Stimulated activated CD4-positive, alpha-beta T cell treated with anti-CD3 and anti-CD28 coated beads, Interleukin-12 subunit alpha, Interleukin-12 subunit beta, amount 100 ng/mL, for 48 hours (primary cell): ENCODE measurements around the gene DAB1.

Source experiments
- DNase-seq, 3 donors: peaks; one replicate each; pipeline ENCODE4 v3.0.0-alpha.2; 2020; ENCODE audit warnings: low read depth in 2 of 3, low spot score in 1 of 3

Gene DAB1

DNA sequence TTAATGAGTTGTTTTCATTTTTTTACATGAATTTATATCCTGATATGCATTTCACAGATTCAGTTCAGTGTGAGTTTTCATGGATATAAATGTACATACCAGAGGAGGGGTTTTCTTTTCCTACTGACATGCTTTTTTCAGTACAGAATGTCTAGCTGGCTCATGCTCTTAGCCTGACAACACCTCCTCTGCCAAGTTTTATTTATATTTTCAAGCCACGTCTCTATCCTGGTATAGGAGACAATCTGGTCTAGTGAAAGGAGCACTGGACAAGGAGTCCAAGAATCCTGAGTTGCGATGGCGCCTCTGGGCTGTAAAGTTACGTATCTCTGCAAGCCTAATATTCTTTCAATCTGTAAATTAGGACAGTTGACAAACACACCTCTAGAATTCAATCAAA lies 4.9 kb downstream of the DAB1 start:
- no peak for DNase-seq

GRCh38 chr1:57411262-57411661 lies 12.6 kb downstream of the DAB1 start:
- no peak for DNase-seq

- no peak for DNase-seq
These were observed 13.4 kb downstream of the DAB1 start for GRCh38 chr1:57410508-57410907.

GRCh38 chr1:57407928-57408327 lies 15.9 kb downstream of the DAB1 start:
- no peak for DNase-seq

DNA sequence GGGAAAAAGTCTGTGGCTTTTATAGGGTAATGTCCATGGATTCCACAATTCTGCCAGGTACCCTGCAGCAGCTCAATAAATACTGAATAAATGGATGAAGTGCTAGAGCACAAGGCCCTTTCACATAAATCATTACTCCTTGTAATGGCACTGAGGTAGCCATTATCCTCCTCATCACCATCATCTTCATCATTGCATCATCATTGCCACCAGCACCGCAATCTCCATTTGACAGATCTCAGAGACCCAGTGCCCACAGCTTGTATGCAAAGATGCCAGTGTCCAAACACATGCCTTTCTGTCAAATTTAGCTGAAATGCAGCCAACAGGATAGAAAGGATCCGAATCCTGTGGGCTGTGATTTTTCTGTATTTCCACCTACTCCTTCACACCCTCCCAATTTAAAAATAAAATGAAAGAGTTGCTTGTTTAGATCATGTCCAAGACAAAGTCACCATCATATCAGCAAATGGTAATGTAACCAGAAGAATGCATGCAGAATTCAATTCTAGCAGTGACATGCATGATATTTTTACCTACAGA lies 17.4 kb downstream of the DAB1 start:
- no peak for DNase-seq

DNA sequence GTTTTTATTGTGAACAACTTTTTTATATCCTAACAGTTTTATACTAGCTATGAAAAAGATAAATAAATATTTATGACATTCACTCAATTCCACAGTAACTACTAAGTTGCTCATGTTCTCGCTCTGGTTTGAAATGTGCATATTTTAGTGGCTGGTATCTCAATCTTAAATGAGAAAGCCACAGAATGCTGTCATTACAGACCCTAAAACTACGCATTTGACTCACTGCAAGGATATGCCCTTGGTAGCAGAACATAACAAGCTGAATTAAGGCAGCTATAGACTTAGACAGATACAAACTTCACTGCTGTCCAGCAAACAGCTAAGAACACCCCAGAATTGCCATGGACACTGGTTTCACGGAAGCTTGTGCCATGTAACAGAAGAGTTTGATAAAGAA lies 19.0 kb downstream of the DAB1 start:
- DNase-seq, result no peak

- DNase-seq, result no peak
These were observed 20.7 kb downstream of the DAB1 start for GRCh38 chr1:57403201-57403600.

- DNase-seq, result no peak
These were observed 22.2 kb downstream of the DAB1 start for GRCh38 chr1:57401671-57402070.

- no peak for DNase-seq
These were observed 23.8 kb downstream of the DAB1 start for GRCh38 chr1:57400048-57400447.

DNA sequence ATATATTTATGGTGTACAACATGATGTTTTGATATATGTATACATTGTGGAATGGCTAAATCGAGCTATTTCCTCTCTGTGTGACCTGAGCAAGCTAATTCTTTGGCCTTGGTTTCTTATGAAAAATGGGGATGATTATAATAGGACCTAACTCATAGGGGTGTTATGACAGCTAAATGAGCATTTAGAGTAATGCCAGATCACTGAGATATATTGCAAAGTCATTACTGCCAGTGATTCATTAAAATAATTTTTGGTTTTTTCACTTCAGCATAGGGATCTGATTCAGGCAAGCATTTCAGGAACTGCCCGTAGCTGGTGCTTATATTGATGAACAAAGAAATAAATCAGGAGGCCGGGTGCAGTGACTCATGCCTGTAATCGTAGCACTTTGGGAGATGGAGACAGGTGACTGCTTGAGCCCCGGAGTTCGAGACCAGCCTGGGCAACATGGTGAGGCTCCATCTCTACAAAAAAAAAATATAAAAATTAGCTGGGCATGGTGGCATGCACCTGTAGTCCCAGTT lies 30.7 kb downstream of the DAB1 start:
- no peak for DNase-seq

DNA sequence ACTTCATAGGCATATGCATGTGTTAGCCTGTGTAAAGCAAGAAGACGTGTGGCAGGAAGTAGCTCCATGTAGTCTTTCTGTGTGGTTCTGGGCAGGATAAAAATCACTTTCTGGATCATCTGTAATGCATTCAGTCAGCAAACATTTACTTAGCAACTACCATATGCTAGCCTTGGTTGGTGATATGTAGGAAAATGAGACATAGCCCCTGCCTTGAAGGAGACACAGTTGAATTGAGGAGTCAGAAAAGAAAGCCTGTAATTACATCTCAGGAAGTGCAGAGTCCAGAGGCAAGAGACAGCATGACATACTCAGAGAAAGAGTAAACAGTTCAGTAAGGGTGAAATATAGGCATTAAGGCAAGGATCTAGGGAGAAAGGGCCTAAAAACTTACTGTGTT lies 38.5 kb downstream of the DAB1 start:
- DNase-seq, result no peak

DNA sequence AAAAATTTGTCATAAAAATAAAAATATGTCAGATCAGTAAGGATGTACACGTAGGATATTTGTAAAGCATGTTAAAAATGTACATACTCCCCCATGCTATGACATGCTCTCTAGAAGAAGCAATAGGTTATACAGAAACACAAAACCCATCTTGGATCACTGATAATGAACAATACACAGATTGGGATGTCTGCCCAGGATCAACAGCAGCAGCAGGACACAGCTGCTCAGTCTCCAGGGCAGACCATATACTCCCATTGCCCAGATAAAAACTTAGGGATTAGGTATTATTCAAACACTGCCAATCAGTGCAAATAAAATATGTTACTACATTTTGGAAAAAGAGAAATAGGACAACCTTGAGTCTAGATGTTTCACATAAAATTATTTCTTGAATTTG lies 39.0 kb downstream of the DAB1 start:
- DNase-seq, result no peak

DNA sequence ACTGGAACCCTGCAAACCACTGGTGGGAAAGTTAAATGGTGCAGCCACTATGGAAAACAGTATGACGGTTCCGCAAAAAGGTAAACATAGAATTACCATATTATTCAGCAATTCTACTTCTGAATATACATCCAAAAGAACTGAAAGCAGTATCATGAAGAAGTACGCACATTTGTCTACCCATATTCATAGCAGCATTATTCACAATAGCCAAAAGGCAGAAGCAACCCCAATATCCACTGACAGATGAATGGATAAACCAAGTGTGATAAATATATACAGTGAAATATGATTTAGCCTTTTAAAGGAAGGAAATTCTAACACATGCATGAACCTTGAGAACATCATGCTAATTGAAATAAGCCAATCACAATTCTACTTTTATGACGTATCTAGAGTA lies 39.6 kb downstream of the DAB1 start:
- no peak for DNase-seq

DNA sequence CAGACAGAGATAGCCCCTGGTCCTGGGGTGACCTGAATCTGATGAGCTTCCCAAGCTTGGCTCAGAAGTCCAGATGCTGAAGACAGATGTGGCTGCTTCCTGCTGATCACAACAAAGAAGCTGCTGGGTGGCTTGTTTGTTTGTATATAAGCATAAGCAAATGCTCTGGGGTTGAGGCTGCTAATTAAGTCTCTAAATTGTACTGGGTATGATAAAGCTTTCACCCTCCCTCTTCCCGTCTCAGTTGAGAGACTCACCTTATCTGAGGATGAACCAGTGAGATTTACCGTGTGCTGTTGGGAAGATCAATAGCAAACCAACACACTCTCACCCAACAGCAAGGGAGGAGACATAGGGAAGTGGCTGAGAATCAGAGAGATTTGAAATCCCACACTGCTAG lies 42.0 kb downstream of the DAB1 start:
- no peak for DNase-seq

- no peak for DNase-seq
These were observed 42.4 kb downstream of the DAB1 start for GRCh38 chr1:57381426-57381825.

DNA sequence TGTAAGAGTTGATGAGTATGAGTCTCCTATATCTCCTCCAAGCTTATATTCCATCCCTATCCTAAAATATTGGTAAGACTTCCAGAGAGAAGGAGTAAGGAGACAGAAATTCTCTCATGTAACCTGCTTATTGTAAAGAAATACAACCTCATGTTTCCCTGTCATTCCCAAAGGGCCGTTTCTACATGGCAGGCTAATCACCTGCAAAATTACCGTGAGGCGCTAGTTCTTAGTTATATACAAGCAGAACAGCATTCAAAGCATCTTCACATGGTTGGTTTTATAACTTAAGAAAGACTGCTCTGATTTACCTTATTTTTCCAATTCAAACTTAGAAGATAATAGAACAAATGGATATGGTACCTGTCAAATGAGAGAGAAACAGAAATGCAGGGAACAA lies 42.9 kb downstream of the DAB1 start:
- DNase-seq, result no peak

DNA sequence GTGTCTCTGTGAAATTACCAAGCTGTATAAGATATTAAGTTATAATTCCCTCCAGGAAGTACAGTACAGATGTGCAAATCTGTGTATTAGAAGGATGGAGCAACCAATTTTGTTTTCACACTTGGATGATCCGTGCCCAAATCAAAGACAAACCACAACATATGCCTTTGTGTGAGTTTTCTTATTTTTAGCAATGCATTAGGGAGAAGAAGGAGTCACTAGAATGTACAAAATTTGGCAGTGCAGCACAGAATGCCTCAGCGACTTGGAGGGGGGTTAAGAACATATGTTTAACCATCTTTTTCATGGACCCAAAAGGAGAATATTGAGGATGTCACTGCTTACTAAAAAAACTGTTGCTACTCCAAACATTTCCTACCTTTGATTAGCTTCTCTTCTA lies 45.3 kb downstream of the DAB1 start:
- DNase-seq, result no peak

- DNase-seq, result no peak
These were observed 46.3 kb downstream of the DAB1 start for GRCh38 chr1:57377339-57378139.

DNA sequence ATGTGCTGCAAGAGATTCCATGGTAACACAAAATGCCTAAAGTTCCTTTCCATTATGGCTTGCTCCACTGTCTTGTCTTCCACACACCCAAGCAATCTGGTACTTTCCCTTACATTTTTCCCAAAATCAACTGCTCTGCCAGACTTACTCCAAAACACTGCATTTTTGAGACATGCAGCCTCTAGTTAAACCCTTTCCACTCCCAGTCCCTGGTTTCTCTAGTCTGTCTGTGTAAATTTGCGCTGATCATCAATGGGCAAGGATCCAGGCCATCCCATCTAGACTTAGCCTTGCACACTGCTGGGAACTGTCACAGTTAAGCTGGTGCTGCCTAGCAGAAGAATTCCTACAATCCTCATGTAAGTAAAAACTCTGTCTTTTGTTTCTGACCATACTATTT lies 47.8 kb downstream of the DAB1 start:
- DNase-seq, result no peak

GRCh38 chr1:57369889-57370288 lies 54.0 kb downstream of the DAB1 start:
- DNase-seq, result no peak

DNA sequence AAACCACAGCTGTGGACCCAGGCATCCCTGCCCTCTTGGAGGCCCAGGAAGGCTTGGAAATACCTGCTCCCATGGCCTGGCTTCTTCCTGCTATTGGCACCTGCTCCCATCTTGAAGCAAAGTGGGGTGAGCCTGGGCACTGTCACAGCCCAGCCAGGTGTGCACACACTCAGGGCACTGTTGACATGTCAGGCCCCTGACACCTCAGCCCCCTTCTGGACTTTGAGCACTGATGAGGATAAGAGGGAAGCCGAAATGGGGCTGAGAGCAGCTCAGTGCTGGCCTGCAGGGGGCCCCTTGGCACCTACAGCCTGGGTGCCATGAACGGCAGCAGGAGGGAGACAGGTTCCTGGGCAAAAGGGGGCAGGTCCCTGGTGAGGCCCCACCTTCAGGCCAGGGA lies 55.9 kb downstream of the DAB1 start:
- DNase-seq, result no peak

- no peak for DNase-seq
These were observed 60.2 kb downstream of the DAB1 start for GRCh38 chr1:57363643-57364042.

DNA sequence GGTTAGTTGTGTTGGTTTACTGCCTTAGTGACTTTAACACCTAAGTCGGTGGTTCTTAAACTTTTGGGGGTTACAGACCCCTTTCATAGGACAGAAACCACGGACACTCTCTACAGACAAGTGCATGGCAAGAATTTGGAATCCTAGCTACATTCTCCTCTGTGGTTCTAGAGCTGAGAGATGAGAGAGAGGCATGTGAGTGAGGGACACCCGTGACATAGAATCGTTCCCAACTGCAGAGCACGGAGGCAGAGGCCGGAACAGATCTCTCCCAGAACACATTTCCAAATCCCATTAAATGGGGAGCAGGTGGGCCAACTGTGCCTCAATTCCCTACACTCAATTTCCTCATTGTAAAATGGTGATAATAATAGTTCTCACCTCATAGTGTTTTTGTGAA lies 60.7 kb downstream of the DAB1 start:
- no peak for DNase-seq
